Transverse colon (tissue), 4 donors: ENCODE data around the gene PBX3. TPM values are rescaled to one million over a fixed set of nuclear protein-coding genes. Genes with fewer than 3 reads are reported as not detected.
A peak's percentile ranks its signal among the peaks of the same experiment; 100 is the strongest.

Source experiments
- DNase-seq: peaks from one replicate; pipeline ENCODE4 v3.0.0-alpha.2; 2019
- H3K27ac ChIP-seq, 4 donors: fragments of 200-600 bp; sonication (generic); 2 replicates each; pipeline ENCODE4 v1.5.1; 2016 to 2018; ENCODE audit warnings: inconsistent platforms in 4 of 4
- H3K27me3 ChIP-seq: fragments of 200-600 bp; sonication (generic); 2 replicates; pipeline ENCODE4 v1.5.1; 2017; ENCODE audit warnings: inconsistent platforms
- H3K36me3 ChIP-seq, 4 donors: fragments of 200-600 bp; sonication (generic); 2 replicates each; pipeline ENCODE4 v1.5.1; 2017 to 2019; ENCODE audit warnings: inconsistent platforms in 4 of 4
- H3K4me1 ChIP-seq, 4 donors: fragments of 200-600 bp; sonication (generic); 2 replicates each; pipeline ENCODE4 v1.5.1; 2017 to 2020; ENCODE audit warnings: inconsistent platforms in 4 of 4
- H3K4me3 ChIP-seq, 4 donors: fragments of 200-600 bp; sonication (generic); 1 replicate in 1 of 4; 2 replicates in 3 of 4; pipeline versions ENCODE4 v1.5.1 to v1.6.1; 2017 to 2019; ENCODE audit warnings: inconsistent platforms in 4 of 4
- H3K9me3 ChIP-seq, 2 donors: fragments of 200-600 bp; sonication (generic); 2 replicates each; pipeline ENCODE4 v1.5.1; 2017 to 2019; ENCODE audit warnings: inconsistent platforms in 2 of 2
- EP300 ChIP-seq: sonication (generic); formaldehyde crosslinking; IDR thresholded peaks from one replicate; pipeline ENCODE4 v1.6.1; 2017; ENCODE audit warnings: antibody characterized with exemption, low read depth
- POLR2A ChIP-seq: fragments of 450-650 bp; IDR thresholded peaks from one replicate; pipeline ENCODE4 v1.6.1; 2016; ENCODE audit warnings: antibody characterized with exemption, mild to moderate bottlenecking, moderate library complexity
- POLR2AphosphoS5 ChIP-seq, 3 donors: sonication (generic); formaldehyde crosslinking; IDR thresholded peaks; one replicate each; pipeline ENCODE4 v1.6.1; 2016; ENCODE audit warnings: antibody characterized with exemption in 3 of 3
- WGBS, 2 donors: methylation state at CpG; one replicate each; pipeline ENCODE4 v1.1.5; 2018; ENCODE audit warnings: low coverage in 1 of 2; 5-methylcytosine and 5-hydroxymethylcytosine counted together
- in situ Hi-C, 4 donors: fragments of 200-750 bp; cut with MboI; loops; one replicate each; pipeline versions ENCODE4 v1.15.0 to v1.15.1; 2017; ENCODE audit warnings: low sequenced_read_pairs in 3 of 4, low pct_ligation_motif_present in 1 of 4, low pct_unique_long_range_greater_than_20kb in 1 of 4
- intact Hi-C: fragments of 100-400 bp; cut with DNase I; formaldehyde crosslinking; loops from one replicate; pipeline ENCODE4 v1.15.1; 2023; ENCODE audit warnings: low total_unique reads
- total RNA-seq, 4 donors: library from RNA; depleted of rRNA; stranded (reverse); fragments of >200 nt; gene quantifications; one replicate each; pipeline ENCODE4 v1.1.0, GENCODE V29; 2016
- TF ChIP-seq, protein P1 (sequence below), 5 experiments: fragments of 200-600 bp in 3 of 5; fragments of 450-650 bp in 2 of 5; sonication (generic) in 3 of 5; IDR thresholded peaks; 1 replicate in 2 of 5; 2 replicates in 3 of 5; pipeline ENCODE4 v1.5.1; 2016 to 2017; ENCODE audit warnings: antibody characterized with exemption in 5 of 5, inconsistent platforms in 3 of 5, mild to moderate bottlenecking in 2 of 5, moderate library complexity in 1 of 5

The PBX3 gene
- total RNA-seq, 4 donors from 2014 or later, result 16.4 to 70.3 (median 20.4) TPM

DNA sequence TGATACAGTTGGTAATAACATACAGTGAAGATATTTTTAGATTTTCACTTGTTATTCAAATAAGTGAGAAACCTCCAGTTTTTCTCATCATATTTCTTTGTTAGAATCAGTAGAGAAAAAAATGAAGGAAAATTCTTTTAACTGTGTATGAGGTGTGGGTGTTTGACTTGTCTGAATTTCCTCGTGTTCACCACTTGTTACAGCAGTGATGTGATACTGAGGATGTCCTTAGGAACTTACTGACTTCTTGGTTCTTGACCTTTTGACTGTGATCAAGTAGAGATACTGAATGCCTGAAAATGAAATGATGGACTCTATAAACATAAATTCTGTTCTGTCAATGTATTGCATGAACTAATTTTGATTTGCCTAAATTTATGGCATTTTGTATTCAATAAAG, 10.7 kb downstream of the PBX3 start:
- Histone ChIP-seq H3K27me3 (no peaks in the 10 kb centered on the region), H3K4me1 (peaks cover 0 to 35% (median 8%) of the 10 kb centered on the region in 4 donors), H3K9me3 (no peaks in the 10 kb centered on the region), H3K36me3 (no peaks in the 10 kb centered on the region), H3K27ac (no peak overlapping the region), H3K4me3 (no peak overlapping the region)
- TF ChIP-seq, protein P1, sequence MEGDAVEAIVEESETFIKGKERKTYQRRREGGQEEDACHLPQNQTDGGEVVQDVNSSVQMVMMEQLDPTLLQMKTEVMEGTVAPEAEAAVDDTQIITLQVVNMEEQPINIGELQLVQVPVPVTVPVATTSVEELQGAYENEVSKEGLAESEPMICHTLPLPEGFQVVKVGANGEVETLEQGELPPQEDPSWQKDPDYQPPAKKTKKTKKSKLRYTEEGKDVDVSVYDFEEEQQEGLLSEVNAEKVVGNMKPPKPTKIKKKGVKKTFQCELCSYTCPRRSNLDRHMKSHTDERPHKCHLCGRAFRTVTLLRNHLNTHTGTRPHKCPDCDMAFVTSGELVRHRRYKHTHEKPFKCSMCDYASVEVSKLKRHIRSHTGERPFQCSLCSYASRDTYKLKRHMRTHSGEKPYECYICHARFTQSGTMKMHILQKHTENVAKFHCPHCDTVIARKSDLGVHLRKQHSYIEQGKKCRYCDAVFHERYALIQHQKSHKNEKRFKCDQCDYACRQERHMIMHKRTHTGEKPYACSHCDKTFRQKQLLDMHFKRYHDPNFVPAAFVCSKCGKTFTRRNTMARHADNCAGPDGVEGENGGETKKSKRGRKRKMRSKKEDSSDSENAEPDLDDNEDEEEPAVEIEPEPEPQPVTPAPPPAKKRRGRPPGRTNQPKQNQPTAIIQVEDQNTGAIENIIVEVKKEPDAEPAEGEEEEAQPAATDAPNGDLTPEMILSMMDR (IDR thresholded peaks at IDR 0.05), result no peak
- TF ChIP-seq POLR2A (no peak), POLR2AphosphoS5 (IDR thresholded peaks at IDR 0.05) (no peak), EP300 (no peak)
- in situ Hi-C loops, result no loop called here
- DNase-seq, result no peak
- intact Hi-C loops, result no loop called here
- 54 to 71% methylated on average over 1 of the region's 1 CpG for WGBS, 2 donors

DNA sequence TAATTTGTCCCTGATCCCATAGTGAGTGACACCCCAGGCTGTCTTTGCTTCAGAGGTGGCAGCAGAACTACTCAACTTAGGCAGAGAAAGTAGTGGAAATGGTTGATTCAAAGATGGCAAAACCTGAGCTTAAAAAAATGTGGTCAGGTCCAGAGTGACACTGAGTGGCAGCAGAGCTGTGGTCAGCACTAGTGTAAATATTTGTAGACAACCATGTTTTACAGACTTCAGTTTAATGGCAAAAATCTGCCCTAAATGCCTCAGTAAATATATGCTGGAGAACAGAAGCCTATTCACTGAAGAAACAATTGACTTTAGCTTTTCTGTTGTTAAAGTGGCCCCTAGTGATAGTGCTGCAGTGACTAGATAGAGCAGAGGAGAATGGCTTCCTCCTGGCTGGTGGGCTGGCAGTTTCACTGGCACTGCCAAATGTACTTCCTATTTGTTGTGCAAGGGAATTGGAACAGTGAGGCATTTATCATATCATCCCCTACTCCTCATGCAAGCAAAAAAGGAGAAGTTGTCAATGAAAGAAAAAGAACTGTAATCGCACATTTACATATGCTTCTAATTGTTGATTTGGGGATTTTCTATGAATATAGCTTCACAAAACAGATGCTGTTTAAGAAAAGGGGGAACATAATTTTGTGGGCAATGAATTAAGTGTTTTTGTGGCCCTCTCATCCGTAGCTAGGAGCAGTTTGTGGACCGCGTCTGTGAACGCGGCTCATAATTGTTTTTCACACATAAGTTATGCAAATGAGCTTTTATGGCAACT, 12.0 kb downstream of the PBX3 start:
- DNase-seq, result peak; percentile 12
- intact Hi-C loops, result no loop called here
- H3K4me3 ChIP-seq, result peak overlapping the region in 1 of 4 donors; percentile 8
- peaks cover 0 to 46% (median 15%) of the 10 kb centered on the region in 4 donors for H3K4me1 ChIP-seq
- WGBS, 2 donors, result 62 to 78% methylated on average over 6 of the region's 6 CpGs
- in situ Hi-C loops, result no loop called here
- no peaks in the 10 kb centered on the region for H3K27me3 ChIP-seq
- H3K27ac ChIP-seq, result peak overlapping the region in 3 of 4 donors; percentile 1 to 26 (median 9)
- no peak for TF ChIP-seq POLR2A
- TF ChIP-seq POLR2AphosphoS5 (IDR thresholded peaks at IDR 0.05), result no peak
- no peak for TF ChIP-seq EP300
- TF ChIP-seq, protein P1 (IDR thresholded peaks at IDR 0.05), result no peak
- H3K9me3 ChIP-seq, result no peaks in the 10 kb centered on the region
- H3K36me3 ChIP-seq, result no peaks in the 10 kb centered on the region

DNA sequence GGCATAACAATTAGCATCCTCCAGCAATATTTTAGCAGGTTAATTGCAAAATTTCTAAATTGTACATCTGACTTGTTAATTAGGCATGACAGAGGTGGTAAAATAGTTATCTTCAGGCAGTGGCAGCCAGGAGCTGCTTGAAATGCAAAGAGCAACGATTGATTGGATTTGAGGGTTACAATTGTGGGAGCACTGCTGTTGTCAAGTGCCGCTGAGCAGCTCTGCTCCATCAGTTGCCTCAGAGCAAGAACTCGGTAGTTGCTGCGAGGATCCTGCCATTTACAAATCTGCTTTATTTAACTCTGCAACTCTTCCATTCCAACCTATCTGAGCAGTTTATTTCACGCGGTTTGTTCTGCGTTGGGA, 12.6 kb downstream of the PBX3 start:
- DNase-seq, result no peak
- H3K4me1 ChIP-seq, result peaks cover 0 to 47% (median 15%) of the 10 kb centered on the region in 4 donors
- intact Hi-C loops (no loop called here), in situ Hi-C loops (no loop called here)
- TF ChIP-seq POLR2A (no peak), EP300 (no peak), POLR2AphosphoS5 (IDR thresholded peaks at IDR 0.05) (no peak)
- TF ChIP-seq, protein P1 (IDR thresholded peaks at IDR 0.05), result no peak
- no peaks in the 10 kb centered on the region for H3K36me3 ChIP-seq
- WGBS, 2 donors, result 62 to 79% methylated on average over 3 to 7 of the region's 7 CpGs
- H3K9me3 ChIP-seq, result no peaks in the 10 kb centered on the region
- H3K27ac ChIP-seq, result peak overlapping the region in 3 of 4 donors; percentile 1 to 26 (median 9)
- H3K4me3 ChIP-seq, result peak overlapping the region in 1 of 4 donors; percentile 8
- no peaks in the 10 kb centered on the region for H3K27me3 ChIP-seq

DNA sequence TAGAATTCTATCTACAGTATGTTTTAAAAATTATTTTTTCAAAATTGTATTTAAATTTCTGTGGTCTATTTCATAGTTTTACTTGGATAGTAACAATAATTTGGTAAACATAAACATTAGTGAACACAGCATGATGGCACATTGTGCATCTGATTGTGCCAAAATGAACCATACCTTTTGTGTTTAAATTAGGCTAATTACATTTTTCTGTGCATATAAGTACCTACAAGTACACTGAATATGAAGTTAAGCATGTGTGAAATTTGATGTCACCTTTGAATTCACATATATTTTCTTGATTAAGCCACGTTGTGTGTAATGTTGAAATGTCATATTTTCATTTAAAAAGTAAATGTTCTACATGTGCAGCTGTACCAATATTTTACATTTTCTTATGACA, 13.4 kb downstream of the PBX3 start:
- H3K4me1 ChIP-seq, result peaks cover 0 to 47% (median 15%) of the 10 kb centered on the region in 4 donors

More for the DNA sequence above, 13.4 kb downstream of the PBX3 start:
- Histone ChIP-seq H3K4me3 (no peak overlapping the region), H3K27ac (no peak overlapping the region), H3K27me3 (no peaks in the 10 kb centered on the region), H3K9me3 (no peaks in the 10 kb centered on the region), H3K36me3 (no peaks in the 10 kb centered on the region)
- intact Hi-C loops (no loop called here), in situ Hi-C loops (no loop called here)
- TF ChIP-seq POLR2A (no peak), EP300 (no peak), POLR2AphosphoS5 (IDR thresholded peaks at IDR 0.05) (no peak)
- TF ChIP-seq, protein P1 (IDR thresholded peaks at IDR 0.05), result no peak
- 77 to 87% methylated on average over 1 of the region's 1 CpG for WGBS, 2 donors
- no peak for DNase-seq
